IPS-NIHi7 (cell line): Measurements from ENCODE around the gene MEMO1.
"Not testable (repeated sequence)": the region's sequence is repeated elsewhere in the genome, so short reads cannot be mapped to it uniquely, and the experiment has no call there.

Experiments used
- DNase-seq: peaks from one replicate; pipeline ENCODE4 v3.0.0; 2012; ENCODE audit warnings: mixed read lengths; ENCODE audit errors: extremely low spot score

Gene MEMO1

GRCh38 chr2:32010670-32011484 is at the start of gene MEMO1:
MEMO1 (minus strand) TSS chr2:32011008; CDS start chr2:32010247, 761 bp downstream.
- DNase-seq, result peak; percentile 95

GRCh38 chr2:32060266-32060665 is 49.5 kb upstream of the MEMO1 start:
- no peak for DNase-seq

- no peak for DNase-seq
Observed at GRCh38 chr2:32058130-32058529, 47.3 kb upstream of the MEMO1 start.

- not testable (repeated sequence) for DNase-seq
Observed at GRCh38 chr2:32054583-32054982, 43.8 kb upstream of the MEMO1 start.

GRCh38 chr2:32051836-32052439 is 41.1 kb upstream of the MEMO1 start:
- DNase-seq, result no peak

- no peak for DNase-seq
Observed at GRCh38 chr2:32043561-32043960, 32.8 kb upstream of the MEMO1 start.

GRCh38 chr2:32039447-32040219 is 28.8 kb upstream of the MEMO1 start, which contains the start of gene DPY30:
DPY30 (minus strand) TSS chr2:32039805; CDS start chr2:32039456, 349 bp downstream.
- DNase-seq, result peak; percentile 94

GRCh38 chr2:32034198-32034887 is 23.5 kb upstream of the MEMO1 start:
- DNase-seq, result not testable (repeated sequence)

GRCh38 chr2:32018789-32019482 is 8.1 kb upstream of the MEMO1 start:
- not testable (repeated sequence) for DNase-seq

- DNase-seq, result no peak
Observed at GRCh38 chr2:32012872-32013271, 2.1 kb upstream of the MEMO1 start.

- DNase-seq, result no peak
Observed at GRCh38 chr2:32011485-32011960, 715 bp upstream of the MEMO1 start.

- DNase-seq, result not testable (repeated sequence)
Observed at GRCh38 chr2:32010280-32010669, 533 bp downstream of the MEMO1 start.

GRCh38 chr2:32009516-32010256 is 1.1 kb downstream of the MEMO1 start:
- DNase-seq, result peak; percentile 20

- peak; percentile 13 for DNase-seq
Observed at GRCh38 chr2:32008805-32009515, 1.8 kb downstream of the MEMO1 start.

- no peak for DNase-seq
Observed at GRCh38 chr2:32007121-32007391, 3.8 kb downstream of the MEMO1 start.

- DNase-seq, result no peak
Observed at GRCh38 chr2:32005371-32005976, 5.3 kb downstream of the MEMO1 start.

- no peak for DNase-seq
Observed at GRCh38 chr2:32003791-32004190, 7.0 kb downstream of the MEMO1 start.

GRCh38 chr2:32002406-32002805 is 8.4 kb downstream of the MEMO1 start:
- no peak for DNase-seq

- no peak for DNase-seq
Observed at GRCh38 chr2:31999438-31999837, 11.4 kb downstream of the MEMO1 start.
